ENCODE measurements around the gene POPDC2. TPM values are rescaled to one million over a fixed set of nuclear protein-coding genes. Genes with fewer than 3 reads are reported as not detected.

Gene POPDC2
- total and polyA plus RNA-seq, 4 donors: 9.5 to 17.5 (median 11.3) TPM

DNA sequence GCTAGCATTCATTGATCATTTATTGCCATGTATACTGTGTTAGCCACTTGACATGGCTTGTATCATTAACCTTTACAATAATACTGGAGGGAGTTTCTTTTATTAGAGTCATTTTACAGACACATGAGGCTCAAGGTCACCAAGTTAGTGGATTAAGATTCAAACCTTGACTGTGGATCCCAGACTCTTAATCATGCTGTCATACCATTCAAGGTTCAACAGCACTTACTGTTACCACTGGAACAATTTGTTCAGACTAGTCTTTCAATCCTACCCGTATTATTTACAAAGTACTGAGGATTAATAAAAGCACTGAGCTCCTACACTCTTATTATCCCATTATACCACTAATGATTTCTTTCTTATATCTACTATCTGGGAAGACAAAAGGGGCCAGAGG, 15.6 kb upstream of the POPDC2 start:
- no peak overlapping the region for H3K27ac ChIP-seq (ENCODE audit: low read depth in 1 of 2, low read length in 2 of 2)
- H3K4me3 ChIP-seq (ENCODE audit: low read length in 2 of 2): peak overlapping the region; percentile 79 to 81
- H3K36me3 ChIP-seq (ENCODE audit: control insufficient read depth in 1 of 2, insufficient read depth in 2 of 2, low read length in 1 of 2): peaks cover 0 to 3% of the 10 kb centered on the region in 2 donors
- H3K4me1 ChIP-seq (ENCODE audit: control insufficient read depth in 1 of 2, insufficient read depth in 2 of 2, low read length in 2 of 2): no peaks in the 10 kb centered on the region
- ATAC-seq (ENCODE audit: low FRiP score): no peak
- H3K9me3 ChIP-seq (ENCODE audit: control insufficient read depth, low read length): no peaks in the 10 kb centered on the region
- intact Hi-C loops (cut with DNase I): loop anchor here in 1 of 2 donors (2.0 to 10.0 kb wide), 2 partner anchors 97 to 181 kb away; partner anchors contain the start of genes ADPRH and TIMMDC1
- WGBS, 2 donors: 47 to 56% methylated on average over 1 of the region's 1 CpG
- no peaks in the 10 kb centered on the region for H3K27me3 ChIP-seq (ENCODE audit: control insufficient read depth in 1 of 2, insufficient read depth in 2 of 2, low read length in 1 of 2)
- DNase-seq: no peak

DNA sequence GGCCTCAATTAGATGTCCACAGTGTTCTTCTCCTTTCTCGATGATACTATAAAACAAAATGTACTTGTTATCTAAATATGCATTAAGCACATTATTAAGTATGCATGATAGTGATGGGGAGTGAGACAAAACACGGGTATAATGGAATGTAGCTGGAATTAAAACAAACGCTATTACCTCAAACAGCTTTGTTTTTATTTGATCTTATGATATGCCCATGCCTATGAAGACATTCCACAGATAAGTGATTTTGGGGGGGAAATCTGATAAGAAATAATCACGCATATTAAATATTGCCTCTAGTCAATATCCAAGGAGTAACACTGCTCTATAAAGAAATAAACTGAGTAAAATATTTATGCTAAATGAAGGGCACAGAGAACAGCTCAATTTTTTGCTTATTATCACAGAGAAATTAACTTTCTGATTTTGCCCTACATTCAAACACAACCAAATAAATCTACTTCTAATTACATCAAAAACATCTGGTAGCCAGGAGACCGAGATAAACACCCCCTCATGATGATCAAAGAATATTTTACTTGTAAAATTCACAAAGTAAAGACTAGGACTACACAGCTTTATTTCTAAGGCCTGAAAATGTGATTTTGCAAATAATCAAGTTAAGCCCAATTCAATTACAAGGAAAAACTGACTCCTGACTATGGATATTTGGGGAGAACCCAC, 14.9 kb upstream of the POPDC2 start:
- WGBS, 2 donors: 67 to 74% methylated on average over 5 of the region's 5 CpGs

DNA sequence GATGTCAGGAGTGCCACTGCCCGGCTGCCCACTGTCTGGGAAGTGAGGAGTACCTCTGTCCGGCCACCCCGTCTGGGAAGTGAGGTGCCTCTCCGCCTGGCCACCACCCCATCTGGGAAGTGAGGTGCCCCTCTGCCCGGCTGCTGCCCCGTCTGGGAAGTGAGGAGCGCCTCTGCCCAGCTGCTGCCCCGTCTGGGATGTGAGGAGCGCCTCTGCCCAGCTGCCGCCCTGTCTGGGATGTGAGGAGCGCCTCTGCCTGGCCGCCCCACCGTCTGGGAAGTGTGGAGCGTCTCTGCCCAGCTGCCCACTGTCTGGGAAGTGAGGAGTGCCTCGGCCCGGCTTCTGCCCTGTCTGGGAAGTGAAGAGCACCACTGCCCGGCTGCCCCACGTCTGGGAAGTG, 13.5 kb upstream of the POPDC2 start:
- WGBS, 2 donors: 87 to 92% methylated on average over 18 of the region's 18 CpGs
- Histone ChIP-seq H3K4me1 (ENCODE audit: control insufficient read depth in 1 of 2, insufficient read depth in 2 of 2, low read length in 2 of 2) (peaks cover 2 to 3% of the 10 kb centered on the region in 2 donors), H3K27me3 (ENCODE audit: control insufficient read depth in 1 of 2, insufficient read depth in 2 of 2, low read length in 1 of 2) (no peaks in the 10 kb centered on the region), H3K27ac (ENCODE audit: low read depth in 1 of 2, low read length in 2 of 2) (no peak overlapping the region), H3K9me3 (ENCODE audit: control insufficient read depth, low read length) (no peaks in the 10 kb centered on the region), H3K36me3 (ENCODE audit: control insufficient read depth in 1 of 2, insufficient read depth in 2 of 2, low read length in 1 of 2) (peaks cover 0 to 3% of the 10 kb centered on the region in 2 donors), H3K4me3 (ENCODE audit: low read length in 2 of 2) (no peak overlapping the region)
- no peak for ATAC-seq (ENCODE audit: low FRiP score)
- peak in 1 of 2 donors; percentile 73 for DNase-seq
- intact Hi-C loops (cut with DNase I): loop anchor here (5.0 to 10.0 kb wide), 2 partner anchors 37 to 179 kb away; partner anchors contain the start of gene TIMMDC1 (in 1 of the 2)

More for the DNA sequence above, 14.9 kb upstream of the POPDC2 start:
- no peak for DNase-seq
- H3K27me3 ChIP-seq (ENCODE audit: control insufficient read depth in 1 of 2, insufficient read depth in 2 of 2, low read length in 1 of 2): no peaks in the 10 kb centered on the region
- H3K4me3 ChIP-seq (ENCODE audit: low read length in 2 of 2): no peak overlapping the region
- ATAC-seq (ENCODE audit: low FRiP score): no peak
- H3K9me3 ChIP-seq (ENCODE audit: control insufficient read depth, low read length): no peaks in the 10 kb centered on the region
- intact Hi-C loops (cut with DNase I): loop anchor here in 1 of 2 donors (10.0 kb wide), 1 partner anchor 181 kb away; the partner anchor contains the start of gene TIMMDC1
- no peak overlapping the region for H3K27ac ChIP-seq (ENCODE audit: low read depth in 1 of 2, low read length in 2 of 2)
- peaks cover 0 to 3% of the 10 kb centered on the region in 2 donors for H3K36me3 ChIP-seq (ENCODE audit: control insufficient read depth in 1 of 2, insufficient read depth in 2 of 2, low read length in 1 of 2)
- no peaks in the 10 kb centered on the region for H3K4me1 ChIP-seq (ENCODE audit: control insufficient read depth in 1 of 2, insufficient read depth in 2 of 2, low read length in 2 of 2)

DNA sequence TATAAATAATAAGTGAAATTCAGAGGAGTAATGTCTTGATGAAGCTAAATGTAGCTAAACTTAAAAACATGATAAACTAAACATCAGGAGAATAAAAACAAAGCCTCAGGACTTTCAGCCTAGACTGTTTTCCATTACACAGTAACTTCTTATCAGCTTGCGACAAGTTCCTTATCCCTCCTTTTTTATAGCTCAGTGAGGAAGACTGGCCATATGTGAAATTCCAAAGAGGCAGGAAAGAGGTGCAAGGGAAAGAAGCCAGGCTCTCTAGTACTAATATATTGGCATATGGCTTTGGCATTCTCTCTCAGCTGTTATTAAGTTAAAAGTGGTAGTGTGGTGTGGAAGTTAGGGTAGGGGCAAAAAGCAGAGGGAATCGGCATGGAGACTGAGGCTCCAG, 12.4 kb upstream of the POPDC2 start:
- Histone ChIP-seq H3K36me3 (ENCODE audit: control insufficient read depth in 1 of 2, insufficient read depth in 2 of 2, low read length in 1 of 2) (peaks cover 0 to 3% of the 10 kb centered on the region in 2 donors), H3K4me1 (ENCODE audit: control insufficient read depth in 1 of 2, insufficient read depth in 2 of 2, low read length in 2 of 2) (peaks cover 2 to 3% of the 10 kb centered on the region in 2 donors), H3K9me3 (ENCODE audit: control insufficient read depth, low read length) (no peaks in the 10 kb centered on the region), H3K4me3 (ENCODE audit: low read length in 2 of 2) (no peak overlapping the region), H3K27ac (ENCODE audit: low read depth in 1 of 2, low read length in 2 of 2) (no peak overlapping the region), H3K27me3 (ENCODE audit: control insufficient read depth in 1 of 2, insufficient read depth in 2 of 2, low read length in 1 of 2) (no peaks in the 10 kb centered on the region)
- ATAC-seq (ENCODE audit: low FRiP score) (no peak), DNase-seq (no peak)
- WGBS, 2 donors: 41 to 47% methylated on average over 2 of the region's 2 CpGs
- intact Hi-C loops (cut with DNase I): loop anchor here (1.0 to 10.0 kb wide), 3 partner anchors 35 to 178 kb away; partner anchors contain the start of genes ADPRH (in 1 of the 2) and TIMMDC1 (in 1 of the 2)

DNA sequence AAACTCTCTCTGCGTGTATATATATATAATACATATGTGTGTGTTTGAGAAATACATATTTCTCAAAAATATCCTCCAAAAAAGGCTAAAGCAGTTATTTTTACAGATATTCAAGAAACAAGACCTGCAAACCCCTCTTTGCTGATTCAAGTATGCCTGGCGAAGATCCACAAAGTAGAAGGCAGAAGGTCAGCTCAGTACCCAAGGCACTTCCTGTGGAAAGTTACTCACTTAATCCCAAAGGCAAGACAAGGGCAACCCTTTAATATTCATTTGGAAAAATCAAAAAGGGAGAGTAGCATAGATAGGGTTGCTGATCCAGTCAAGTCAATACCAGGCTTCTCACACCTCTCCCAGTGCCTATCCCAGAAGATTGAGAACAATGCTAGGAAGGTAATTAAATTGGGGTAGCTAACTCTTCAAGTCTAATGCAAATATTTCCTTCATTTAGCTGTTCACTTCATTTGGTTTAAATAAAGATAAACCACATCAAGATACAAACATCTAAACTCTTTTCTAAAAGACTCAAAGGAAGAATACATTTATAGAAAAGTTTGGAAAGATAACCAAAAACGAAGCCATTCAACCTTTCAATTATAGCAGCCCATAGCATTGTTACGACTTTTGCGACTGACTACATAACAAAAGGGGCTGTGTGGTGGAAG, 9.6 kb upstream of the POPDC2 start:
- Histone ChIP-seq H3K9me3 (ENCODE audit: control insufficient read depth, low read length) (no peaks in the 10 kb centered on the region), H3K4me1 (ENCODE audit: control insufficient read depth in 1 of 2, insufficient read depth in 2 of 2, low read length in 2 of 2) (peaks cover 2 to 3% of the 10 kb centered on the region in 2 donors), H3K27me3 (ENCODE audit: control insufficient read depth in 1 of 2, insufficient read depth in 2 of 2, low read length in 1 of 2) (no peaks in the 10 kb centered on the region), H3K36me3 (ENCODE audit: control insufficient read depth in 1 of 2, insufficient read depth in 2 of 2, low read length in 1 of 2) (peaks cover 0 to 3% of the 10 kb centered on the region in 2 donors), H3K4me3 (ENCODE audit: low read length in 2 of 2) (no peak overlapping the region), H3K27ac (ENCODE audit: low read depth in 1 of 2, low read length in 2 of 2) (no peak overlapping the region)
- intact Hi-C loops (cut with DNase I): loop anchor here (5.0 to 10.0 kb wide), 2 partner anchors 33 to 175 kb away; partner anchors contain the start of gene TIMMDC1 (in 1 of the 2)
- WGBS, 2 donors: 89 to 94% methylated on average over 5 of the region's 5 CpGs
- ATAC-seq (ENCODE audit: low FRiP score): no peak
- no peak for DNase-seq

DNA sequence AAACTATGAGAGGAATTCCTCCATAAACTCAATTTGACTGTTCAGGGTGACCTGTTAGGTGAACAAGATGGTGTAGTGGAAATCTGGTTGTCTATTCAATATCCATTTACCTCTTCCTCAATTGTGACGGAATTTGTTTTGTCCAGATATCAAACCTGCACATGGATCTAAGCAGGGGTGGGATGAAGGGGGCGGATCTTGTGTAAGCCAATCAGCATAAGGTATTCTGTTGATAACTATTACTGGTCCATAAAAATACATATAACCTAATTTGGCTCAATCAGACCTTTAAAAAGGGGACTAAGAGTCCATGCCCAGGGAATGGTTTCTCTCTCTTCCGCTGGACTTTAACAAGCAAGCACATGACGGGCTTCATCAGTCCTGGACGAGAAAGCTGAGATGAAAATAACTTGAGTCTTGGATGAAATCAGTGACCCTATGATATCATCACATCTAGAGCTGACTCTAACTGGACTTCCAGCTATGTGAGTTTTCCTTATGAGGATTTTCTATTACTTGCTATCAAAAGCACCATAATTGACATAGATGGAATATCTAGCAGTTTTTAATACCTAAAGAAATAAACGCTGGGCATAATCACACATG, 5.7 kb upstream of the POPDC2 start:
- no peaks in the 10 kb centered on the region for H3K9me3 ChIP-seq (ENCODE audit: control insufficient read depth, low read length)
- DNase-seq: no peak
- H3K27me3 ChIP-seq (ENCODE audit: control insufficient read depth in 1 of 2, insufficient read depth in 2 of 2, low read length in 1 of 2): no peaks in the 10 kb centered on the region
- H3K36me3 ChIP-seq (ENCODE audit: control insufficient read depth in 1 of 2, insufficient read depth in 2 of 2, low read length in 1 of 2): no peaks in the 10 kb centered on the region
- peak; percentile 56 for ATAC-seq (ENCODE audit: low FRiP score)
- no peak overlapping the region for H3K27ac ChIP-seq (ENCODE audit: low read depth in 1 of 2, low read length in 2 of 2)
- WGBS, 2 donors: 57 to 63% methylated on average over 6 of the region's 6 CpGs
- peaks cover 2 to 4% of the 10 kb centered on the region in 2 donors for H3K4me1 ChIP-seq (ENCODE audit: control insufficient read depth in 1 of 2, insufficient read depth in 2 of 2, low read length in 2 of 2)
- H3K4me3 ChIP-seq (ENCODE audit: low read length in 2 of 2): no peak overlapping the region
- intact Hi-C loops (cut with DNase I): no loop called here

DNA sequence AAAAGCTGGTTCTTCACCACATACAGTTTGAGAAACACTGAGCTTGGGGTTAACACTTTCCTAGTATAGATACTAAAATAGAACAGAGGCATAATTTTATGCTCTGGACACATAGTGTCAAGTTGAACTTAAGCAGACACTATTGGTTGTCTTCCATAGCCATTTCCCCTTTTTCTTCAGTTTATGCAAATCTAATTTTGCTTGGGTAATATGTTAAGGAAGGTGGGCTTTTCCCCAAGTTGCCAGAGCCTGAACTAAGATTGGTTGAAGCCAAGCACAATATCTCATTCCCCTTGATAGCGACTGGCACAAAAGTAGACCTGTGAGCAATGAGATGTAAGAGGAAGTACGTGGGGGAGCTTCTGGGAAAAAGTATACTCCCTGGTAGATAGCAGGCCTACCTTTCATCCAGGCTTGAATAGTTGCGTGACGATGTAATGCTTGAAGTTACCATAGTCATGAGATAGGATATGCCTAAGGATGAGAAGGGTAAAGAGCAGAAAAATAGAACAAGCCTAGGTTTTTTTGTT, 4.5 kb upstream of the POPDC2 start:
- ATAC-seq (ENCODE audit: low FRiP score): no peak
- peak overlapping the region in 1 of 2 donors; percentile 4 for H3K27ac ChIP-seq (ENCODE audit: low read depth in 1 of 2, low read length in 2 of 2)
- intact Hi-C loops (cut with DNase I): no loop called here

DNA sequence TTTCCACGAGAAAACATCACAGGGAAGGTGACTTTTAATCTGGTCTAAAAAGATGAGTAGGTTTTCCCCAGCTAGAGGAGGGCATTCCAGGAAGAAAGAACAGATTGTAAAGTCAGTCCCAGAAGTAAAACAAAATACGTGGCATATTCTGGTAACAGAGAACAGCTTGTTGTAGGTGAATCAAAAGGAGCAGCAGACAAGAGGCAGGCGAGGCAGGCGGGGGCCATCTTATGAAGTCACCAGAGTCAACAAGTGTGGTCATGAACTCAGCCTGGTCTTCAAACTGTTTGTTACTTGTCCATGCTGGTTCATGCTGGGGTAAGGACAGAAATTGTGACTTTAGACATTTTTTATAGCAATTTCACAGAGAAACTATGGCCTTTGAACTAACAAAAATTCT, 4.0 kb upstream of the POPDC2 start:
- WGBS, 2 donors: 72 to 78% methylated on average over 4 of the region's 4 CpGs
- no peak overlapping the region for H3K27ac ChIP-seq (ENCODE audit: low read depth in 1 of 2, low read length in 2 of 2)
- H3K9me3 ChIP-seq (ENCODE audit: control insufficient read depth, low read length): no peaks in the 10 kb centered on the region
- H3K4me3 ChIP-seq (ENCODE audit: low read length in 2 of 2): no peak overlapping the region
- no peaks in the 10 kb centered on the region for H3K36me3 ChIP-seq (ENCODE audit: control insufficient read depth in 1 of 2, insufficient read depth in 2 of 2, low read length in 1 of 2)
- H3K27me3 ChIP-seq (ENCODE audit: control insufficient read depth in 1 of 2, insufficient read depth in 2 of 2, low read length in 1 of 2): no peaks in the 10 kb centered on the region
- ATAC-seq (ENCODE audit: low FRiP score): no peak
- DNase-seq: no peak
- peaks cover 3 to 5% of the 10 kb centered on the region in 2 donors for H3K4me1 ChIP-seq (ENCODE audit: control insufficient read depth in 1 of 2, insufficient read depth in 2 of 2, low read length in 2 of 2)
- intact Hi-C loops (cut with DNase I): no loop called here

More for the DNA sequence above, 4.5 kb upstream of the POPDC2 start:
- DNase-seq: no peak
- Histone ChIP-seq H3K4me3 (ENCODE audit: low read length in 2 of 2) (no peak overlapping the region), H3K9me3 (ENCODE audit: control insufficient read depth, low read length) (no peaks in the 10 kb centered on the region), H3K36me3 (ENCODE audit: control insufficient read depth in 1 of 2, insufficient read depth in 2 of 2, low read length in 1 of 2) (no peaks in the 10 kb centered on the region), H3K4me1 (ENCODE audit: control insufficient read depth in 1 of 2, insufficient read depth in 2 of 2, low read length in 2 of 2) (peaks cover 4 to 6% of the 10 kb centered on the region in 2 donors), H3K27me3 (ENCODE audit: control insufficient read depth in 1 of 2, insufficient read depth in 2 of 2, low read length in 1 of 2) (no peaks in the 10 kb centered on the region)
- 57 to 64% methylated on average over 4 of the region's 4 CpGs for WGBS, 2 donors

Measured in aorta (tissue), 5 donors.